Measurements from ENCODE around the gene PEAR1. TPM values are rescaled to one million over a fixed set of nuclear protein-coding genes. Genes with fewer than 3 reads are reported as not detected.
A peak's percentile ranks its signal among the peaks of the same experiment; 100 is the strongest.

Gene PEAR1
- polyA plus RNA-seq, 1 donor, result 5.9 TPM

GRCh38 chr1:156948708-156949107 lies 55.2 kb downstream of the PEAR1 start:
- Histone ChIP-seq H3K27ac (ENCODE audit: low read length) (no peak overlapping the region), H3K36me3 (ENCODE audit: control insufficient read depth, insufficient read depth, low read length) (peaks cover 92% of the 10 kb centered on the region), H3K4me3 (ENCODE audit: low read length) (no peak overlapping the region), H3K4me1 (ENCODE audit: control insufficient read depth, insufficient read depth, low read length) (no peaks in the 10 kb centered on the region), H3K9me3 (ENCODE audit: control insufficient read depth, low read depth, low read length) (no peaks in the 10 kb centered on the region), H3K27me3 (ENCODE audit: control insufficient read depth, insufficient read depth, low read length) (no peaks in the 10 kb centered on the region)
- no CpG with 5 or more reads among the region's 4 CpGs for WGBS (ENCODE audit: insufficient coverage, low lambda C conversion rate)
- DNase-seq, result no peak

- Histone ChIP-seq H3K4me3 (ENCODE audit: low read length) (no peak overlapping the region), H3K9me3 (ENCODE audit: control insufficient read depth, low read depth, low read length) (no peaks in the 10 kb centered on the region), H3K27me3 (ENCODE audit: control insufficient read depth, insufficient read depth, low read length) (no peaks in the 10 kb centered on the region), H3K4me1 (ENCODE audit: control insufficient read depth, insufficient read depth, low read length) (no peaks in the 10 kb centered on the region), H3K36me3 (ENCODE audit: control insufficient read depth, insufficient read depth, low read length) (peaks cover 88% of the 10 kb centered on the region), H3K27ac (ENCODE audit: low read length) (no peak overlapping the region)
- whole genome bisulfite sequencing (ENCODE audit: insufficient coverage, low lambda C conversion rate), result no CpG with 5 or more reads among the region's 5 CpGs
- DNase-seq, result no peak
Measured at GRCh38 chr1:156949127-156949526, 55.6 kb downstream of the PEAR1 start.

- WGBS (ENCODE audit: insufficient coverage, low lambda C conversion rate), result no CpG with 5 or more reads among the region's 5 CpGs
- H3K36me3 ChIP-seq (ENCODE audit: control insufficient read depth, insufficient read depth, low read length), result peaks cover 85% of the 10 kb centered on the region
- no peaks in the 10 kb centered on the region for H3K27me3 ChIP-seq (ENCODE audit: control insufficient read depth, insufficient read depth, low read length)
- H3K4me1 ChIP-seq (ENCODE audit: control insufficient read depth, insufficient read depth, low read length), result peaks cover 6% of the 10 kb centered on the region
- no peak overlapping the region for H3K4me3 ChIP-seq (ENCODE audit: low read length)
- DNase-seq, result no peak
- H3K27ac ChIP-seq (ENCODE audit: low read length), result no peak overlapping the region
- H3K9me3 ChIP-seq (ENCODE audit: control insufficient read depth, low read depth, low read length), result no peaks in the 10 kb centered on the region
Measured at GRCh38 chr1:156951371-156951770, 57.9 kb downstream of the PEAR1 start.

GRCh38 chr1:156953571-156953970 lies 60.1 kb downstream of the PEAR1 start:
- no peak overlapping the region for H3K27ac ChIP-seq (ENCODE audit: low read length)
- H3K4me1 ChIP-seq (ENCODE audit: control insufficient read depth, insufficient read depth, low read length), result peaks cover 14% of the 10 kb centered on the region
- no CpG with 5 or more reads among the region's 2 CpGs for WGBS (ENCODE audit: insufficient coverage, low lambda C conversion rate)
- no peaks in the 10 kb centered on the region for H3K27me3 ChIP-seq (ENCODE audit: control insufficient read depth, insufficient read depth, low read length)
- no peak for DNase-seq
- H3K4me3 ChIP-seq (ENCODE audit: low read length), result no peak overlapping the region
- peaks cover 83% of the 10 kb centered on the region for H3K36me3 ChIP-seq (ENCODE audit: control insufficient read depth, insufficient read depth, low read length)
- no peaks in the 10 kb centered on the region for H3K9me3 ChIP-seq (ENCODE audit: control insufficient read depth, low read depth, low read length)

GRCh38 chr1:156956333-156956732 lies 62.8 kb downstream of the PEAR1 start:
- peak; percentile 38 to 70 for DNase-seq
- Histone ChIP-seq H3K36me3 (ENCODE audit: control insufficient read depth, insufficient read depth, low read length) (peaks cover 82% of the 10 kb centered on the region), H3K9me3 (ENCODE audit: control insufficient read depth, low read depth, low read length) (no peaks in the 10 kb centered on the region), H3K4me3 (ENCODE audit: low read length) (no peak overlapping the region), H3K27ac (ENCODE audit: low read length) (no peak overlapping the region), H3K27me3 (ENCODE audit: control insufficient read depth, insufficient read depth, low read length) (no peaks in the 10 kb centered on the region), H3K4me1 (ENCODE audit: control insufficient read depth, insufficient read depth, low read length) (peaks cover 14% of the 10 kb centered on the region)
- no CpG with 5 or more reads among the region's 10 CpGs for WGBS (ENCODE audit: insufficient coverage, low lambda C conversion rate)

GRCh38 chr1:156957634-156958033 lies 64.1 kb downstream of the PEAR1 start:
- H3K27me3 ChIP-seq (ENCODE audit: control insufficient read depth, insufficient read depth, low read length), result no peaks in the 10 kb centered on the region
- H3K36me3 ChIP-seq (ENCODE audit: control insufficient read depth, insufficient read depth, low read length), result peaks cover 84% of the 10 kb centered on the region
- peaks cover 14% of the 10 kb centered on the region for H3K4me1 ChIP-seq (ENCODE audit: control insufficient read depth, insufficient read depth, low read length)
- DNase-seq, result no peak
- WGBS (ENCODE audit: insufficient coverage, low lambda C conversion rate), result no CpG with 5 or more reads among the region's 3 CpGs
- no peaks in the 10 kb centered on the region for H3K9me3 ChIP-seq (ENCODE audit: control insufficient read depth, low read depth, low read length)
- peak overlapping the region; percentile 63 for H3K27ac ChIP-seq (ENCODE audit: low read length)
- no peak overlapping the region for H3K4me3 ChIP-seq (ENCODE audit: low read length)

GRCh38 chr1:156958247-156958714 lies 64.8 kb downstream of the PEAR1 start:
- Histone ChIP-seq H3K27ac (ENCODE audit: low read length) (peak overlapping the region; percentile 63), H3K27me3 (ENCODE audit: control insufficient read depth, insufficient read depth, low read length) (no peaks in the 10 kb centered on the region), H3K4me1 (ENCODE audit: control insufficient read depth, insufficient read depth, low read length) (peaks cover 14% of the 10 kb centered on the region), H3K9me3 (ENCODE audit: control insufficient read depth, low read depth, low read length) (no peaks in the 10 kb centered on the region), H3K36me3 (ENCODE audit: control insufficient read depth, insufficient read depth, low read length) (peaks cover 83% of the 10 kb centered on the region), H3K4me3 (ENCODE audit: low read length) (no peak overlapping the region)
- no CpG with 5 or more reads among the region's 2 CpGs for WGBS (ENCODE audit: insufficient coverage, low lambda C conversion rate)
- DNase-seq, result peak; percentile 47 to 54

GRCh38 chr1:156959414-156959813 lies 65.9 kb downstream of the PEAR1 start:
- Histone ChIP-seq H3K27ac (ENCODE audit: low read length) (no peak overlapping the region), H3K27me3 (ENCODE audit: control insufficient read depth, insufficient read depth, low read length) (no peaks in the 10 kb centered on the region), H3K36me3 (ENCODE audit: control insufficient read depth, insufficient read depth, low read length) (peaks cover 91% of the 10 kb centered on the region), H3K9me3 (ENCODE audit: control insufficient read depth, low read depth, low read length) (no peaks in the 10 kb centered on the region), H3K4me1 (ENCODE audit: control insufficient read depth, insufficient read depth, low read length) (peaks cover 14% of the 10 kb centered on the region), H3K4me3 (ENCODE audit: low read length) (no peak overlapping the region)
- 83% methylated on average over 2 of the region's 2 CpGs for WGBS (ENCODE audit: insufficient coverage, low lambda C conversion rate)
- no peak for DNase-seq

GRCh38 chr1:156959925-156960324 lies 66.4 kb downstream of the PEAR1 start:
- H3K36me3 ChIP-seq (ENCODE audit: control insufficient read depth, insufficient read depth, low read length), result peaks cover 90% of the 10 kb centered on the region
- H3K4me3 ChIP-seq (ENCODE audit: low read length), result no peak overlapping the region
- no CpG with 5 or more reads among the region's 6 CpGs for WGBS (ENCODE audit: insufficient coverage, low lambda C conversion rate)
- no peak overlapping the region for H3K27ac ChIP-seq (ENCODE audit: low read length)
- H3K9me3 ChIP-seq (ENCODE audit: control insufficient read depth, low read depth, low read length), result no peaks in the 10 kb centered on the region
- no peak for DNase-seq
- no peaks in the 10 kb centered on the region for H3K27me3 ChIP-seq (ENCODE audit: control insufficient read depth, insufficient read depth, low read length)
- H3K4me1 ChIP-seq (ENCODE audit: control insufficient read depth, insufficient read depth, low read length), result peaks cover 14% of the 10 kb centered on the region

- Histone ChIP-seq H3K9me3 (ENCODE audit: control insufficient read depth, low read depth, low read length) (no peaks in the 10 kb centered on the region), H3K27me3 (ENCODE audit: control insufficient read depth, insufficient read depth, low read length) (no peaks in the 10 kb centered on the region), H3K27ac (ENCODE audit: low read length) (no peak overlapping the region), H3K36me3 (ENCODE audit: control insufficient read depth, insufficient read depth, low read length) (peaks cover 81% of the 10 kb centered on the region), H3K4me1 (ENCODE audit: control insufficient read depth, insufficient read depth, low read length) (peaks cover 8% of the 10 kb centered on the region), H3K4me3 (ENCODE audit: low read length) (no peak overlapping the region)
- no peak for DNase-seq
- 80% methylated on average over 1 of the region's 4 CpGs for WGBS (ENCODE audit: insufficient coverage, low lambda C conversion rate)
Measured at GRCh38 chr1:156961709-156962108, 68.2 kb downstream of the PEAR1 start.

- H3K36me3 ChIP-seq (ENCODE audit: control insufficient read depth, insufficient read depth, low read length), result peaks cover 74% of the 10 kb centered on the region
- no peak overlapping the region for H3K4me3 ChIP-seq (ENCODE audit: low read length)
- DNase-seq, result no peak
- no peak overlapping the region for H3K27ac ChIP-seq (ENCODE audit: low read length)
- WGBS (ENCODE audit: insufficient coverage, low lambda C conversion rate), result no CpG with 5 or more reads among the region's 3 CpGs
- no peaks in the 10 kb centered on the region for H3K9me3 ChIP-seq (ENCODE audit: control insufficient read depth, low read depth, low read length)
- H3K27me3 ChIP-seq (ENCODE audit: control insufficient read depth, insufficient read depth, low read length), result no peaks in the 10 kb centered on the region
- no peaks in the 10 kb centered on the region for H3K4me1 ChIP-seq (ENCODE audit: control insufficient read depth, insufficient read depth, low read length)
Measured at GRCh38 chr1:156963621-156964020, 70.1 kb downstream of the PEAR1 start.
